ENCODE results near the gene LMF1.
"Not testable (repeated sequence)": the region's sequence is repeated elsewhere in the genome, so short reads cannot be mapped to it uniquely, and the experiment has no call there.

The LMF1 gene

DNA sequence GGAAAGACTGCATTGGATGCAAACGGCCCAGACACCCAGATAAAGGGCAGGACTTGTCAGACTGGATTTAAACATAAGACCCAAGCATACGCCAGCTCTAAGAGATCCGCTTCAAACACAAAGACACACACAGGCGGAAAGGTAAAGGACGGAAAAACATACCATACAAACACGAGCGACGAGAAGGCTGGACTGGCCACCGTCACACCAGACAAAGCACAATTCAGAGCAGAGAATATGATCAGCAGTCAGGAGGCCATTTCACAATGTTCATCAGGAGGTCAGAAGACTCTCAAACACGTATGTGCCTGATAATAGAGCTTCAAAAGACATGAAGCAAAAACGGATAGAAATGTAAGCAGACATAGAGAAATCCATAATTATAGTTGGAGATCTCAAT, 85.4 kb downstream of the LMF1 start:
- no peak for DNase-seq (ENCODE audit: low read depth)
- H3K4me3 ChIP-seq (ENCODE audit: low read length), result no peak overlapping the region
- no peak for TF ChIP-seq CTCF (conservative IDR thresholded peaks at IDR 0.05; ENCODE audit: low read length)

GRCh38 chr16:884232-884631, 86.6 kb downstream of the LMF1 start:
- no peak for DNase-seq (ENCODE audit: low read depth)
- H3K4me3 ChIP-seq (ENCODE audit: low read length), result no peak overlapping the region
- no peak for TF ChIP-seq CTCF (conservative IDR thresholded peaks at IDR 0.05; ENCODE audit: low read length)

DNA sequence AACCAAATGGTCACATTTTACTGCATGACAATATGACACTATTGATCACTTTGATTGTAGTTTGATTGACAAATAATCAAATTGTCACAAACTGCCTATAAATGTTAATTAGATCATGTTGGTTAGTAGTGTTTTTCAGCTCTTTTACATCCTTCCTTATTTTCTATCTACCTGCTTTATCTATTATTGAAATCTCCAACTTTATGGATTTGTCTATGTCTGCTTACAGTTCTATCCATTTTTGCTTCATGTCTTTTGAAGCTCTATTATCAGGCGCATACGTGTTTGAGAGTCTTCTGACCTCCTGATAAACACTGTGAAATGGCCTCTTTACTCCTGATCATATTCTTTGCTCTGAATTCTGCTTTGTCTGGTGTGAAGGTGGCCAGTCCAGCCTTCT, 87.0 kb downstream of the LMF1 start:
- no peak for DNase-seq (ENCODE audit: low read depth)
- TF ChIP-seq CTCF (conservative IDR thresholded peaks at IDR 0.05; ENCODE audit: low read length), result no peak
- H3K4me3 ChIP-seq (ENCODE audit: low read length), result no peak overlapping the region

DNA sequence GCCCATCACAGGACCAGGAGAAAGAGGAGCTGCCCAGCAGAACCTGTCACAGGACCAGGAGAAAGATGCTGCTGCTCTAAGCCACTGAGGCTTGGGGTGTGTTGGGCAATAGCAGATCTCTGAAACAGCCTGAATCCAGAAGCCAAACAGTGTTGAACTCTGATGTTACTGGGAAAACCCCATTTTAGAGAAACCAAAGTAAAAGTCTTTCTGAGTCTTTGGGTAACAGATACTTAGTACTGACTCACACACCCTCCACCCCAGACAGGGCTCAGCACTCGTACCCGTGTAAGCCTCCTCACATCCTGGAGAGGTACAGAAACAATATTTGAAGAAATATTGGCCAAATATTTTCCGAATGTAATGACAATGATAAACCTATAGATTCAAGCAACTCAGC, 87.4 kb downstream of the LMF1 start:
- DNase-seq (ENCODE audit: low read depth), result no peak
- TF ChIP-seq CTCF (conservative IDR thresholded peaks at IDR 0.05; ENCODE audit: low read length), result no peak
- H3K4me3 ChIP-seq (ENCODE audit: low read length), result no peak overlapping the region

- H3K4me3 ChIP-seq (ENCODE audit: low read length); DNase-seq (ENCODE audit: low read depth): not testable (repeated sequence)
Observed at GRCh38 chr16:882671-883070, 88.1 kb downstream of the LMF1 start.

DNA sequence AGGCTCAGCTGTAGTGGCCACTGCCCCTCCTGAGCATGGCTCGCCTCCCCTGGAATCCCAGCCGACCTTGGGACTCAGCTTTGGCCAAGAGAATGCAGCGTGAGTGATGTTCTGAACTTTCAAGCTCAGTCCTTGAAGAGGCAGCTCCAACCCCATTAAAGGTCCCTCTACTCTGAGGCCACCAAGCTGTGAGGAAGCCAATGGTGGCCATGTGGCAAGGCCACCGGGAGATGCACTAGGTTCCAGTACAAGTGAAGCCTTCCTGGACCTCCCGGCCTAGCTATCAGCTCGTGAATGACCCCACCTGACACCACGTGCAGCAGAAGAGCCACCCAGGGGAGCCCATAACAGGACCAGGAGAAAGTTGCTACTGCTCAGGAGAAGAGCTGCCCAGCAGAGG, 88.5 kb downstream of the LMF1 start:
- no peak for TF ChIP-seq CTCF (conservative IDR thresholded peaks at IDR 0.05; ENCODE audit: low read length)
- H3K4me3 ChIP-seq (ENCODE audit: low read length), result no peak overlapping the region
- DNase-seq (ENCODE audit: low read depth), result no peak

DNA sequence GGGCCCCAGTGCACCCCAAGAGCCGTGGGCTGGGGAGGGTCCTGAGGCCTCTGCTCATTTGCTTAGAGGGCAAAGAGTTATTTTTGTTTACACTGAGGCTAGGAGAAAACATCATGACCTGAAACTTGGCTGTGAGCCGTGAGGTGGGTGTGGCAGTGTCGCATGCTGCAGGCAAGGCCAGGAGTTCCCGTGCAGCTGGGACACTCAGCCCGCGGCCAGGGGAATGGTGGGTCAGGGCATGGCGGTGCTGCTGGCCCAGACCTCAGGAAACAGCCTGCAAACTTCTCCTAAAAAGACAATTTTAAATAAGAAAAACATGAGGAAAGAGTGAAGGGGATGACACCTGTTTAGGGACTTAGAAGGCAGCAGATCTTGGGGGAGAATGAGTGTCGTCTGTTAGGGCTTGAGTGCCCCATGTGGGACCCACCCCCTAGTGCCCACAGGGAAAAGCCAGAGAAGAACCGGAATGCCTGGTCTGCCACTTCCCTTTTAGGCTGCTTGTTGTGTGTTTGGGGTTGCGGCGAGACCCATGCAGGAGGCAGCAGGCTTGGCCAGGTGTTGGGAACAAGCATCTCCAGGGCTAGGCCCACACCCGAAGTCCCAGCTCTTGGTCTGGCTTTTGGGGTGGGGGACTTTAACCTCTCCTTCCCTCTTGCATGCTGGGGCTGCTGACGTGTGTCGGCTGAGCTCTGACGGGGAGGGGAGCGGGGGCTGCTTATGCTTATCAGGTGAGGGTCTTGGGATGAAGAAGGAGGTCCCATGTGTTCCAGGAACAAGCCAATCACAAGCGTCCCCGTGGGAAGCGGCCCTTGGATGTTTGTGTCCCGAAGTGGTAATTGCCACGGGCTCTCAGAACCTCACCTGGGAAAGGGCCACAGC, 89.3 kb downstream of the LMF1 start:
- DNase-seq (ENCODE audit: low read depth), result no peak
- TF ChIP-seq CTCF (conservative IDR thresholded peaks at IDR 0.05; ENCODE audit: low read length), result no peak
- H3K4me3 ChIP-seq (ENCODE audit: low read length), result no peak overlapping the region

All from AG10803 (cell line).